HepG2 (cell line): ENCODE data around the gene LOXL3. TPM values are rescaled to one million over a fixed set of nuclear protein-coding genes. Genes with fewer than 3 reads are reported as not detected.
A peak's percentile ranks its signal among the peaks of the same experiment; 100 is the strongest.

Source experiments
- ATF3 ChIP-seq: sonication (generic); formaldehyde crosslinking; IDR thresholded peaks from 2 replicates; pipeline ENCODE4 v1.4.0; 2020; ENCODE audit warnings: missing genetic modification reagents
- BRD4 ChIP-seq: sonication (generic); formaldehyde crosslinking; IDR thresholded peaks from 2 replicates; pipeline ENCODE4 v1.4.0; 2020; ENCODE audit warnings: missing genetic modification reagents
- E2F2 ChIP-seq: sonication (generic); formaldehyde crosslinking; IDR thresholded peaks from 2 replicates; pipeline ENCODE4 v1.4.0; 2020; ENCODE audit warnings: missing genetic modification reagents, borderline replicate concordance
- FOXC1 ChIP-seq: sonication (generic); formaldehyde crosslinking; IDR thresholded peaks from 2 replicates; pipeline ENCODE4 v1.8.0; 2022; ENCODE audit warnings: mild to moderate bottlenecking, missing genetic modification reagents, borderline replicate concordance
- HNF1B ChIP-seq: sonication (generic); formaldehyde crosslinking; IDR thresholded peaks from 2 replicates; pipeline ENCODE4 v1.5.1; 2020; ENCODE audit warnings: mild to moderate bottlenecking, moderate library complexity, missing genetic modification reagents
- KAT8 ChIP-seq: IDR thresholded peaks from 2 replicates; pipeline ENCODE4 v1.6.1; 2016; ENCODE audit warnings: missing genetic modification reagents, missing compliant biosample characterization
- MED1 ChIP-seq: sonication (generic); formaldehyde crosslinking; IDR thresholded peaks from 2 replicates; pipeline ENCODE4 v1.4.0; 2020; ENCODE audit warnings: missing genetic modification reagents
- NR2F6 ChIP-seq, 2 experiments: IDR thresholded peaks; 2 replicates each; pipeline ENCODE4 v1.6.1; 2016; ENCODE audit warnings: antibody characterized with exemption in 1 of 2, mild to moderate bottlenecking in 1 of 2
- SKI ChIP-seq: fragments of 450-650 bp; IDR thresholded peaks from one replicate; pipeline ENCODE4 v1.6.1; 2018; ENCODE audit warnings: mild to moderate bottlenecking; ENCODE audit not compliant: partially characterized antibody
- SMC3 ChIP-seq: IDR thresholded peaks from 2 replicates; pipeline ENCODE4 v1.6.1; 2011; ENCODE audit warnings: low read length, improper control_type of control experiment
- ZFX ChIP-seq: sonication (generic); formaldehyde crosslinking; IDR thresholded peaks from 2 replicates; pipeline ENCODE4 v1.4.0; 2020; ENCODE audit warnings: mild to moderate bottlenecking, low read depth, missing genetic modification reagents, moderate library complexity
- ZGPAT ChIP-seq: IDR thresholded peaks from 2 replicates; pipeline ENCODE4 v1.6.1; 2016; ENCODE audit warnings: mild to moderate bottlenecking
- ZKSCAN8 ChIP-seq: IDR thresholded peaks from 2 replicates; pipeline ENCODE4 v1.6.1; 2016; ENCODE audit warnings: borderline replicate concordance, missing genetic modification reagents, missing compliant biosample characterization
- ZNF230 ChIP-seq: sonication (generic); formaldehyde crosslinking; IDR thresholded peaks from 2 replicates; pipeline ENCODE4 v1.4.0; 2020; ENCODE audit warnings: mild to moderate bottlenecking, missing genetic modification reagents
- ZNF510 ChIP-seq: sonication (generic); formaldehyde crosslinking; IDR thresholded peaks from 2 replicates; pipeline ENCODE4 v1.4.0; 2020; ENCODE audit warnings: low read depth, mild to moderate bottlenecking, missing genetic modification reagents
- ZNF589 ChIP-seq: sonication (generic); formaldehyde crosslinking; conservative IDR thresholded peaks from 2 replicates; pipeline ENCODE4 v1.8.0; 2022; ENCODE audit warnings: mild to moderate bottlenecking, moderate library complexity, missing genetic modification reagents
- ZSCAN20 ChIP-seq: sonication (generic); formaldehyde crosslinking; IDR thresholded peaks from 2 replicates; pipeline ENCODE4 v1.4.0; 2020; ENCODE audit warnings: missing genetic modification reagents, mild to moderate bottlenecking, borderline replicate concordance
- polyA plus RNA-seq, 8 experiments: library from polyadenylated mRNA; depleted of rRNA in 3 of 8; stranded (reverse) in 7 of 8; unstranded in 1 of 8; fragments of >200 nt; fragmentation: Illumina TruSeq in 4 of 8; extraction: Trizol in 4 of 8; gene quantifications; 2 replicates each; pipeline versions ENCODE4 v1.2.1 to v1.2.3, GENCODE V29; 2011 to 2016; ENCODE audit warnings: low read depth in 4 of 8, missing spikeins in 1 of 8, mixed read lengths in 1 of 8; ENCODE audit not compliant: insufficient read depth in 1 of 8
- total RNA-seq, 5 experiments: library from RNA; depleted of rRNA; stranded (reverse); fragments of >200 nt; fragmentation: Illumina TruSeq; extraction: Trizol; gene quantifications; 2 replicates each; pipeline ENCODE4 v1.2.3, GENCODE V29; 2016; ENCODE audit warnings: low read depth in 1 of 5
- TF ChIP-seq, protein P1 (sequence below): IDR thresholded peaks from 2 replicates; pipeline ENCODE4 v1.6.1; 2016; ENCODE audit warnings: low read depth, borderline replicate concordance
- TF ChIP-seq, protein P2 (sequence below): sonication (generic); formaldehyde crosslinking; IDR thresholded peaks from 2 replicates; pipeline ENCODE4 v1.5.0; 2020; ENCODE audit warnings: mild to moderate bottlenecking, missing genetic modification reagents, moderate library complexity

Gene LOXL3
- total and polyA plus RNA-seq, 2 of the 13 experiments (the other 11 are each of a cell fraction or from before 2014, with no cell fraction given) = 0.55 to 6.5 TPM

GRCh38 chr2:74587664-74588277 lies 34.0 kb upstream of the LOXL3 start (continued):
- TF ChIP-seq ATF3 (CRISPR knock-in tag) (no peak), FOXC1 (0 out of 2 replicates have a peak, but pooled peaks have one; percentile 26), KAT8 (CRISPR knock-in tag) (0 out of 2 replicates have a peak, but pooled peaks have one; percentile 43), ZKSCAN8 (CRISPR knock-in tag) (peak; percentile 52; the same call in 1 of the 2 replicates), ZSCAN20 (CRISPR knock-in tag) (no peak), ZNF589 (CRISPR knock-in tag) (no peak), HNF1B (CRISPR knock-in tag) (peak; percentile 50; the same call in 1 of the 2 replicates), SMC3 (peak; percentile 89), SKI (no peak), NR2F6 (IDR thresholded peaks at IDR 0.05) (no peak), NR2F6 (CRISPR knock-in tag; IDR thresholded peaks at IDR 0.05) (peak; percentile 18; the same call in 1 of the 2 replicates), BRD4 (CRISPR knock-in tag) (no peak), E2F2 (CRISPR knock-in tag) (no peak), ZGPAT (peak; percentile 54; the same call in 1 of the 2 replicates), ZFX (CRISPR knock-in tag) (peak; percentile 83), ZNF230 (peak; percentile 89), ZNF510 (CRISPR knock-in tag) (peak; percentile 79; the same call in 1 of the 2 replicates), MED1 (CRISPR knock-in tag) (0 out of 2 replicates have a peak, but pooled peaks have one; percentile 26)
- TF ChIP-seq, protein P1, sequence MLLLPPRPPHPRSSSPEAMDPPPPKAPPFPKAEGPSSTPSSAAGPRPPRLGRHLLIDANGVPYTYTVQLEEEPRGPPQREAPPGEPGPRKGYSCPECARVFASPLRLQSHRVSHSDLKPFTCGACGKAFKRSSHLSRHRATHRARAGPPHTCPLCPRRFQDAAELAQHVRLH (CRISPR knock-in tag) = 0 out of 2 replicates have a peak, but pooled peaks have one; percentile 39
- TF ChIP-seq, protein P2, sequence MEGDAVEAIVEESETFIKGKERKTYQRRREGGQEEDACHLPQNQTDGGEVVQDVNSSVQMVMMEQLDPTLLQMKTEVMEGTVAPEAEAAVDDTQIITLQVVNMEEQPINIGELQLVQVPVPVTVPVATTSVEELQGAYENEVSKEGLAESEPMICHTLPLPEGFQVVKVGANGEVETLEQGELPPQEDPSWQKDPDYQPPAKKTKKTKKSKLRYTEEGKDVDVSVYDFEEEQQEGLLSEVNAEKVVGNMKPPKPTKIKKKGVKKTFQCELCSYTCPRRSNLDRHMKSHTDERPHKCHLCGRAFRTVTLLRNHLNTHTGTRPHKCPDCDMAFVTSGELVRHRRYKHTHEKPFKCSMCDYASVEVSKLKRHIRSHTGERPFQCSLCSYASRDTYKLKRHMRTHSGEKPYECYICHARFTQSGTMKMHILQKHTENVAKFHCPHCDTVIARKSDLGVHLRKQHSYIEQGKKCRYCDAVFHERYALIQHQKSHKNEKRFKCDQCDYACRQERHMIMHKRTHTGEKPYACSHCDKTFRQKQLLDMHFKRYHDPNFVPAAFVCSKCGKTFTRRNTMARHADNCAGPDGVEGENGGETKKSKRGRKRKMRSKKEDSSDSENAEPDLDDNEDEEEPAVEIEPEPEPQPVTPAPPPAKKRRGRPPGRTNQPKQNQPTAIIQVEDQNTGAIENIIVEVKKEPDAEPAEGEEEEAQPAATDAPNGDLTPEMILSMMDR (CRISPR knock-in tag) = peak; percentile 94
